Gastroesophageal sphincter (tissue), 3 donors: ENCODE results near the gene ELOF1.

Source experiments
- POLR2A ChIP-seq, 2 donors: fragments of 450-650 bp; IDR thresholded peaks; one replicate each; pipeline ENCODE4 v1.6.1; 2017; ENCODE audit warnings: antibody characterized with exemption in 2 of 2, mild to moderate bottlenecking in 2 of 2, moderate library complexity in 1 of 2
- POLR2AphosphoS5 ChIP-seq: sonication (generic); formaldehyde crosslinking; IDR thresholded peaks from one replicate; pipeline ENCODE4 v1.6.1; 2017; ENCODE audit warnings: antibody characterized with exemption
- TF ChIP-seq, protein P1 (sequence below), 4 experiments: fragments of 200-600 bp in 2 of 4; fragments of 450-650 bp in 2 of 4; sonication (generic) in 1 of 4; IDR thresholded peaks; one replicate each; pipeline ENCODE4 v1.5.1; 2017 to 2019; ENCODE audit warnings: antibody characterized with exemption in 4 of 4, mild to moderate bottlenecking in 2 of 4, moderate library complexity in 2 of 4

DNA sequence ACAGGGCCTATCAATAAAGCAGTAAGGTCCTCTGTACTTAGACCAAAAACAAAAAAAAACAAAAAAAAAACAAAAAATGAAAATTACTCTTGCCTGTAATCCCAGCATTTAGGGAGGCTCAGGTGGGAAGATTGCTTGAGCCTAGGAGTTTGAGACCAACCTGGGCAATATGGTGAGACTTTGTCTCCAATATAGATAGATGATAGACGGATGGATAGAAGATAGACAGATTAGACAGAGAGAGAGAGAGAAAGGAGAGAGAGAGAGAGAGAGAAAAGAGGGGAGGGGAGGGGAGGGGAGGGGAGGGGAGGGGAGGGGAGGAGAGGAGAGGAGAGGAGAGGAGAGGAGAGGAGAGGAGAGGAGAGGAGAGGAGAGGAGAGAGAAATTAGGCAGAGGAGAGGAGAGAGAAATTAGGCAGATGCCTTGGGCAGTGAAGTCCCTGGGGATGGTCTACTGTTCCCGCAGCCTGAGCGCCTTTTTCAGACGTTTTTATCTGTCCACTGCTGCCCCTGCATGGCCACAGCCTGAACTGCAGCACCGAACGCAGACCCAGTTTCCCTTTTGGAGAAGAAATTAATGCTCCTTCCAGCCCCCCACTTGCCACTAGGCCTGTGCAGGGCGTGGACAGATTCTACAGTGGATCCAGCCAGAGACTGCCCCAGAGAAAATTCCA, 28.4 kb upstream of the ELOF1 start:
- TF ChIP-seq POLR2A (IDR thresholded peaks at IDR 0.05), result no peak
- TF ChIP-seq POLR2AphosphoS5, result no peak
- TF ChIP-seq, protein P1, sequence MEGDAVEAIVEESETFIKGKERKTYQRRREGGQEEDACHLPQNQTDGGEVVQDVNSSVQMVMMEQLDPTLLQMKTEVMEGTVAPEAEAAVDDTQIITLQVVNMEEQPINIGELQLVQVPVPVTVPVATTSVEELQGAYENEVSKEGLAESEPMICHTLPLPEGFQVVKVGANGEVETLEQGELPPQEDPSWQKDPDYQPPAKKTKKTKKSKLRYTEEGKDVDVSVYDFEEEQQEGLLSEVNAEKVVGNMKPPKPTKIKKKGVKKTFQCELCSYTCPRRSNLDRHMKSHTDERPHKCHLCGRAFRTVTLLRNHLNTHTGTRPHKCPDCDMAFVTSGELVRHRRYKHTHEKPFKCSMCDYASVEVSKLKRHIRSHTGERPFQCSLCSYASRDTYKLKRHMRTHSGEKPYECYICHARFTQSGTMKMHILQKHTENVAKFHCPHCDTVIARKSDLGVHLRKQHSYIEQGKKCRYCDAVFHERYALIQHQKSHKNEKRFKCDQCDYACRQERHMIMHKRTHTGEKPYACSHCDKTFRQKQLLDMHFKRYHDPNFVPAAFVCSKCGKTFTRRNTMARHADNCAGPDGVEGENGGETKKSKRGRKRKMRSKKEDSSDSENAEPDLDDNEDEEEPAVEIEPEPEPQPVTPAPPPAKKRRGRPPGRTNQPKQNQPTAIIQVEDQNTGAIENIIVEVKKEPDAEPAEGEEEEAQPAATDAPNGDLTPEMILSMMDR (IDR thresholded peaks at IDR 0.05), result peak in 3 of 4 experiments; percentile 88 to 94 (median 93)
